ENCODE results near the gene CDS1.

Gene CDS1

DNA sequence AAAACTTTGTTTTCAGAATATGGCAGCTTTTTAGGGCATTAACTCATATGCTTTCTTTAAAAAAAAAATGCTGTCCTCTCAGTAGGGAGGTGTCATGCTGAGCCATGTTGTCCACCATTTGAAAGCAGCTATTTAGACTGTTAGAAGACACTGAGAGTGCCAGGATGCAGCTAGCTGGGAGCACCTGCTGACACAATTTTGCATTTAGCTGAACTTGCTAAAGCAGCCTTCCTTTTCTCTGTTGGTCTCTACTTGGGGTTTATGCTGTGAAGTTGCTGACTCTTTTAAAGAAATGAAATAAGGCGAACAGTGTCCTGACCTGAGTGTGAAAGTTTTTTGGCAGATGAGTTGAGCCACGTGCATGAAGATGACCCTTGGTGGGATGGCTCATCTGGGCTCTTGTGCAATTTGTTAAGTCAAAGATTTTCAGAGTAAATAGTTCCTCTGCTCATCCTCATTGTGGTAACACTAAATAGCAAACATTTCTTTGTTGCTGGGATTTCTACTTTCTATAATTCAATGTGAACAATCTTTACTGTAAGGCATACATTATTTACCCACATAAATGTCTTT is 64.5 kb downstream of the CDS1 start:
- CTCF ChIA-PET, result no interaction called here
- no peak for DNase-seq (ENCODE audit: extremely low spot score)
- TF ChIP-seq, protein P1, sequence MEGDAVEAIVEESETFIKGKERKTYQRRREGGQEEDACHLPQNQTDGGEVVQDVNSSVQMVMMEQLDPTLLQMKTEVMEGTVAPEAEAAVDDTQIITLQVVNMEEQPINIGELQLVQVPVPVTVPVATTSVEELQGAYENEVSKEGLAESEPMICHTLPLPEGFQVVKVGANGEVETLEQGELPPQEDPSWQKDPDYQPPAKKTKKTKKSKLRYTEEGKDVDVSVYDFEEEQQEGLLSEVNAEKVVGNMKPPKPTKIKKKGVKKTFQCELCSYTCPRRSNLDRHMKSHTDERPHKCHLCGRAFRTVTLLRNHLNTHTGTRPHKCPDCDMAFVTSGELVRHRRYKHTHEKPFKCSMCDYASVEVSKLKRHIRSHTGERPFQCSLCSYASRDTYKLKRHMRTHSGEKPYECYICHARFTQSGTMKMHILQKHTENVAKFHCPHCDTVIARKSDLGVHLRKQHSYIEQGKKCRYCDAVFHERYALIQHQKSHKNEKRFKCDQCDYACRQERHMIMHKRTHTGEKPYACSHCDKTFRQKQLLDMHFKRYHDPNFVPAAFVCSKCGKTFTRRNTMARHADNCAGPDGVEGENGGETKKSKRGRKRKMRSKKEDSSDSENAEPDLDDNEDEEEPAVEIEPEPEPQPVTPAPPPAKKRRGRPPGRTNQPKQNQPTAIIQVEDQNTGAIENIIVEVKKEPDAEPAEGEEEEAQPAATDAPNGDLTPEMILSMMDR (IDR thresholded peaks at IDR 0.05; ENCODE audit: control extremely low read depth, extremely low read depth, low read depth, missing control alignments), result no peak
- POLR2A ChIA-PET, result no interaction called here

DNA sequence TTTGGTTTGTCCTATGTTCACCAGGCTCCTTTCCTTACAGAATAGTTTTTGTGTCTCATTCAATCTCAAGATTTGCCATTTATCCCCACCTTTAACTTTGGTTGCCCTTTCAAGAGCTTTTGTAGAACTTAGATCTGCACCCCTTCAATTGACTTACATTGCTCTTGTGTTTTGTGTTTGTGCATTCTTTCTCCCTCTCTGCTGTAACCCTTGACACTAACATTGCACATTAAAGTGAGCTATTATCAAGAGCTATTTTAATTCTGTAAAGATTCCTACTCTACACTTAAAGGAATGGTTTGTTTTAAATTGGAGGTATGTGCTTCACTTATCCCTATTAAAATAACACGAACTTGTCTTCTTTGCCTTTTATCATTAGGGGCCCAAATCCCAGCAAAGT is 65.3 kb downstream of the CDS1 start:
- POLR2A ChIA-PET, result no interaction called here
- CTCF ChIA-PET, result no interaction called here
- TF ChIP-seq, protein P1 (IDR thresholded peaks at IDR 0.05; ENCODE audit: control extremely low read depth, extremely low read depth, low read depth, missing control alignments), result no peak
- no peak for DNase-seq (ENCODE audit: extremely low spot score)

DNA sequence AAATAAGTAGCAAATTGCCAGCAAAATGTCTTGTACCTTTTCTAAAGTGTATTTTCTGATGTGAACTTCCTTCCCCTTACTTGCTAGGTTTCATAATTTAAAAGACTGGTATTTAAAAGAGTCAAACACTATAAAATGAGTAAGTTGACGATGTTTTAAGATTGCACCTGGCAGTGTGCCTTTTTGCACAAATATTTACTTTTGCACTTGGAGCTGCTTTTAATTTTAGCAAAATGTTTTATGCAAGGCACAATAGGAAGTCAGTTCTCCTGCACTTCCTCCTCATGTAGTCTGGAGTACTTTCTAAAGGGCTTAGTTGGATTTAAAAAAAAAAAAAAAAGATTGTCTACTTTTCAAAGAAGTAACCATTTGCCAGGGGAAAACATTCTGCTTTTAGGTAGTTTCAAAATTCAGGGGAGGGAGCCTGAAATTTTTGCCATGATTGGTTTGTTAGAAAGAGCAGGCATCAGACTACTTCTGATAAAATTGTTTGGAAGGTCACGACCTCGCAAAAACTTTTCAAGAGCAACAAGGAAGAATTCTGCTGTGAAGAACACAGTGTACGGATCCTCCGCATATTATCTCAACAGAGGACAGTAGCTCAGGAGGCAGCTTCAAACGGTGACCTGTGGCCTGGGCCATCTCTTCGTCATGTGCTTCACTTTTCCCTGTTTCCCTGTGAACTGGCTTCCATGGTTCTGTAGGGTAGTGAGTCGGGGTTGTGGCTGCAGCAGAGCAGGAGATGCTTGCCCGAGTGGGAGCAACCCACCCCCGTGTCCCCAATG is 66.1 kb downstream of the CDS1 start:
- ChIA-PET POLR2A (no interaction called here), CTCF (interaction anchor here (1.8 kb wide), 1 partner anchor 8 kb away, joined by 4 read pairs; no protein-coding TSS in a partner anchor)
- TF ChIP-seq, protein P1 (IDR thresholded peaks at IDR 0.05; ENCODE audit: control extremely low read depth, extremely low read depth, low read depth, missing control alignments), result no peak
- no peak for DNase-seq (ENCODE audit: extremely low spot score)

DNA sequence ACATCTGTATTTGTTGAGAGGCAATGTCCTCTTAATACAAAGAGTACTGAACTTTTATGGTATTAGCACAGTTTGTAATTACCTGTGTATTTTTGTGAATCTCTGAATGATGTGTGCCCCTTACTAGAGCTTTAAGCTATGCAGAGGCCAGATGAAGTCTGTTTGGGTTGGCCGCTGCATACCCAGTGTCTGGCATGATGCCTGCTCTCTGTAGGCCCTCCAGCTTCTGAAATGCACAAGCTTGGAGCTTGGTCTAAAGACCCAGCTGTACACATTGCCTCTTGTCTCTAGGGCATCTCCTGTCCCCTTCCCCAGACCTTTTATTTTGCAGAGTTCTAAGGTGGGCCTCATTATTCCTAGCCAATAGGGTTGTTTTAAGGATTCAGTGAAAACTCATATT is 68.6 kb downstream of the CDS1 start:
- TF ChIP-seq, protein P1 (IDR thresholded peaks at IDR 0.05; ENCODE audit: control extremely low read depth, extremely low read depth, low read depth, missing control alignments), result no peak
- no peak for DNase-seq (ENCODE audit: extremely low spot score)
- CTCF ChIA-PET, result no interaction called here
- POLR2A ChIA-PET, result no interaction called here

DNA sequence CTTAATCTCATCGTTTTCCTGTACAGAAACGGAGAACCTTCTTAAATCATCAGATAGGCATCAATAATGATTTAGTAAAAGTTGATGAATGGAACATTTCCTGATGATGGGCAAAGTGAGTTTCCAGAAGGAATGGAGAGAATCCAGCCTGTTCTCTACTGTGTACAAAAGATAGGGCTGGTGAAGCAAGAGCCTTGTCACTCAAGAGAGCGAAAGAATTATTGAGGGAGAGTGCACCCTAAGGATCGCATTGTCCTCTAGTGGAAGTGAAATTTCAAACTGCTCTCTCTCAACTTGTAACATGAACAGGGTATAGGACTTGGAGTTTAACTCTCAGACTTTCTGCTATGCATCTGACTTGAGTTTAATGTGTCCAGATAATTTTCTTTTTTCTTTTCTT is 69.6 kb downstream of the CDS1 start:
- no peak for DNase-seq (ENCODE audit: extremely low spot score)
- ChIA-PET POLR2A (no interaction called here), CTCF (interaction anchor here (2.4 kb wide), 1 partner anchor 11 kb away, joined by 5 read pairs; no protein-coding TSS in a partner anchor)
- TF ChIP-seq, protein P1 (IDR thresholded peaks at IDR 0.05; ENCODE audit: control extremely low read depth, extremely low read depth, low read depth, missing control alignments), result no peak

DNA sequence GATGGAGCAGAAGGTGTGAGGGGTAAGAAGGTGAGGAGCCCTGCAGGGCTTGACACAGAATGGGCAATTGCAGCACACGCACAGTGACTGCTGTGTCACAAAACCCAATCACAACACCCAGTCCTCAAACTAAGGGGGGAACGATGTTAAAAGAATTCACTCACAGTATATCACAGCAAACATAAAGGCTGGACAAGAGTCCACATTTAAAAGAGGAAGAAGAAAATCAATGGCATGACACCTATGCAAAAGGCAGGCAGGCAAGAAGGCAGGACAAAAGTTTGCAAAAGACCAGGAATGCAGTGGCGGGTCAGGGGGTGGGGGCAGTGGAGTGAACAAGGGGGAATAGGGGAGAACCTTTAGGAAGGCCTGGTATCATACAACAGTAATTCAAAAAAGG is 77.7 kb downstream of the CDS1 start:
- DNase-seq (ENCODE audit: extremely low spot score), result no peak
- TF ChIP-seq, protein P1 (IDR thresholded peaks at IDR 0.05; ENCODE audit: control extremely low read depth, extremely low read depth, low read depth, missing control alignments), result no peak
- ChIA-PET POLR2A (no interaction called here), CTCF (no interaction called here)

Data from GM10248 (cell line).